OCI-M2 (cell line): ENCODE measurements around the gene TMEM255B.
"Not testable (repeated sequence)": the region's sequence is repeated elsewhere in the genome, so short reads cannot be mapped to it uniquely, and the experiment has no call there.

Experiments used
- DNase-seq: peaks from one replicate; lab custom pipeline; 2025; ENCODE audit not compliant: unreplicated experiment; lab: John Stamatoyannopoulos, UW

Gene TMEM255B

GRCh38 chr13:113748101-113748861 lies 10.7 kb upstream of the TMEM255B start:
- no peak for DNase-seq

- DNase-seq = no peak
These were observed 10.1 kb upstream of the TMEM255B start for GRCh38 chr13:113748862-113749451.

DNA sequence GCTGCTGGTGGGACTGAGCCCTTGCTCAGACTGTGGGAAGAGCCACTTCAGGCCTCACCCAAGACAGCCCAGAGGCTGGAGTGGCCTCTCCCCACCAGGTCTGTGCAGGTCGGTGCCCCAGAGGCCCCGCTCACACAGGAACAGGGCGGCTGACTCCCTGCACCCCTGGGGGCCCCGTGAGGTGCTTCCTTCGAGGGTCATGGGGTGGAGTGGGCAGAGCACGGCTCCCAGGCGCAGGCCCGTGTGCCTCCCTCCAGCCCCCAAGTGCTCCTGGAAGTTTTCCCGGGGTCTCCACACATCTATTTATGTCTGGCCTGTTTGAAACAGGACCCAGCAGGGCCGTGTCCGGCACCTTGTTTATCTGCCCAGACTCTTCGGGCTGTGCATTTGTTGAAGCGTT lies 9.5 kb upstream of the TMEM255B start:
- no peak for DNase-seq

DNA sequence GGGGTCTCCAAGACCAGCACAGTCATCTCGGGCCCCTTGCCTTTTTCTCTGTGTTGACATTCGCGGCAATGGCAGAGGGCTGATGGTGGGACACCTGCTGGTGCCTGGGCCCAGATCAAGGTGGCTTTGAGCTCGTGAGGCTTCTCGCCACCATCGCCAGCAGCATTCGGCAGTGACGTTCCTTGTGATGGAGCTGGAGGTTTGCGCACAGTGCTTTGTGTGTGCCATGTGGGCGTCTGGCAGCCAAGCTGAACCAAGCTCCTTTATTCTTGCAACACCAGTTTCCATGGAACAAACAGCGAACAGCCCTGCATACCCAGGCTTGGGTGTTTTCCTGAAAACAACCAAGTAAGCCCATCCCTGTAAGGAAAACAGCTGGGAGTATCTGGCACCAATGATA lies 9.1 kb upstream of the TMEM255B start:
- no peak for DNase-seq

DNA sequence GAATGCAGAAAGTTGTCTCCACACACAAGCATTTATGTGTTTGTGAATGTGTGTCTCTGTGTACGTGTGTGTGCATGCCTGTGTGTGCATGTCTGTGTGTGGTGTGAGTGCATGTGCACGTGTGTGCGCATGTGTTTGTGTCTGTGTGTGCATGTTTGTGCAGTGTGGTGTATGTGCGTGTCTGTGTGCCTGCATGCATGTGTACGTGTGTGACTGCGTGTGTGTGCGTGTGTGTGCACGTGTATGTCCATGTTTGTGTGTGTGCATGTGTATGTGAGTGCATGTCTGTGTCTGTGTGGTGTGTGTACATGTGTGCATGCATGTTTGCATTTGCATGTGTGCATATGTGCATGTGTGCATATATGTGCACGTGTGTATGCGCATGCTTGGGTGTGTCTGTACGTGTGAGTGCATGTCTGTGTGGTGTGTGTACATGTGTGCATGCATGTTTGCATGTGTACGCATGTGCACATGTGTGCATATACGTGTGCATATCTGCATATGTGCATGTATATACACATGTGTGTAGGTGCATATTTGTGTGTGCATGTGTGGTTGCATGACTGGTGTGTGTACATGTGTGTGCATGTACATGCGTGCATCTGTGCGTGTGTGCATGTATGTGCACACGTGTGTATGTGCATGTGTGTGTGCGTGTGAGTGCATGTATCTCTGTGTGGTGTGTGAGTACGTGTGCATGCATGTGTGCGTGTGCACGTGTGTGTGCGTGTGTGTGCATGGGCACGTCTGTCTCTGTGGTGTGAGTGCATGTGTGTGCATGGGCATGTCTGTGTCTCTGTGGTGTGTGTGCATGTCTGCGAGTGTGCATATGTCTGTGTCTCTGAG lies 8.2 kb upstream of the TMEM255B start:
- DNase-seq = no peak

GRCh38 chr13:113751491-113751890 lies 7.5 kb upstream of the TMEM255B start:
- DNase-seq = no peak

DNA sequence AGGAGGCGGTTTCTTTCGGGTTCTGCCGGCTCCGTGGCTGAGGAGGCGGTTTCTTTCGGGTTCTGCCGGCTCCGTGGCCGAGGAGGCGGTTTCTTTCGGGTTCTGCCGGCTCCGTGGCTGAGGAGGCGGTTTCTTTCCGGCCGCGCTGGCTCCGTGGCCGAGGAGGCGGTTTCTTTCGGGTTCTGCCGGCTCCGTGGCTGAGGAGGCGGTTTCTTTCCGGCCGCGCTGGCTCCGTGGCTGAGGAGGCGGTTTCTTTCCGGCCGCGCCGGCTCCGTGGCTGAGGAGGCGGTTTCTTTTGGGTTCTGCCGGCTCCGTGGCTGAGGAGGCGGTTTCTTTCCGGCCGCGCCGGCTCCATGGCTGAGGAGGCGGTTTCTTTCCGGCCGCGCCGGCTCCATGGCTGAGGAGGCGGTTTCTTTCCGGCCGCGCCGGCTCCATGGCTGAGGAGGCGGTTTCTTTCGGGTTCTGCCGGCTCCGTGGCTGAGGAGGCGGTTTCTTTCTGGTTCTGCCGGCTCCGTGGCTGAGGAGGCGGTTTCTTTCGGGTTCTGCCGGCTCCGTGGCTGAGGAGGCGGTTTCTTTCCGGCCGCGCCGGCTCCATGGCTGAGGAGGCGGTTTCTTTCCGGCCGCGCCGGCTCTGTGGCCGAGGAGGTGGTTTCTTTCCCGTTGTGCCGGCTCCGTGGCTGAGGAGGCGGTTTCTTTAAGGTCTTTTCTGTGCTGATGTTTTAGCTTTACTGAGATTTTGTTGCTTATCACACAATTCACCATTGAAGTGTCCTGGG lies 6.6 kb upstream of the TMEM255B start:
- DNase-seq = not testable (repeated sequence)

DNA sequence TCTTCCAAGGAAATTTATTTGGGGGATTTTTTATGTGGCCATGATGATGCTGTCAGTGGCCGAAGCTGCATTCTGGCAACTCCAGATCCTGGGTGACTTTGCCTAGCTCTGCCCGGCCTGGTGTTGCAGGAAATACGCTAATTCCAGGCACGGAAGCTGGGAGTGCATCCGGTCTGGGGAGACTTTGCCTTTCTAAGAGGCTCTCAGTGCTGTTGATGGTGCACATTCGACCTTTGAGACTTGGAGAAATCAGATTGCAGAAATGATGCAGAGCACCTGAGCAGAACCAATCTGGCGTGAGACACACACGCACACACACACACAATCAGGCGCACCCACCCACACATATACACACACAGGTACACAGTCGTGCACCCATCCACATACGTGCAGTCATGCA lies 5.9 kb upstream of the TMEM255B start:
- DNase-seq = no peak

DNA sequence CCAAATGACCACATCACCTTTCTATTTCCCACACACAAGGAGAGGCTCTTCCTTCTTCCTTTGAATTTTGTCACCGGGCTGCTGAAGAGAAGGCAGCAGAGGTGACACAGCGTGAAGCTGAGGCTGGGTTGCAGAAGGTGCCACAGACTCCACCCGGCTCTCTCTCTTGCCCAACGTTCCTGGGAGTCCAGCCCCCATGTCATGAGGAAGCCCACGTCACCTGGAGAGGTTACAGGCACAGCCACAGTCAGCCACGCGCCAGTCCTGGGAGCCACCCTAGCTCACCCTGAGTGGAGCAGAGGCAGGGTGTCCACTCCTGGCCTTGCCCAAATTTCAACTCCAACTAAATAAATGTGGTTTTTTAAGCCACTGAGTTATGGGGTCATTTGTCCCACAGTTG lies 4.8 kb upstream of the TMEM255B start:
- DNase-seq = no peak

DNA sequence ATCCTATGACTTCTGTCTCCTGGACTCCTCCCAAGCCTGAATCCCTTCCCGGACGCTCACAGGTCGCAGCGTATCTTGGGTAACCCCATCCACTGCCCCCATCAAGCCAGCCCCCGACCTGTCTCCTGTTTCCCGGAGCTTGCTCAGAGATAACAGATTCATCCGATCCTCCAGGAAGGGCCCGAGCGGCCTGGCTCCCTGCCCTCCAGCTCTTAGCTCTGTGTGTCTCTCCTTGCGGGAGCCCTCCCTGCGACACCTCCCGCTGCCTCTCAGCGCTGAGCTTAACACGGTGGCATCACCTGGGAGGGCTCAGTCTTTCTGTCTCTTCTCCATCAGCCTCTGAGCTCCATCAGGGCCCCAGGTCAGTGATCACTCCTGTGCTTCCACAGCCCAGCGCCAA lies 4.3 kb upstream of the TMEM255B start:
- no peak for DNase-seq

DNA sequence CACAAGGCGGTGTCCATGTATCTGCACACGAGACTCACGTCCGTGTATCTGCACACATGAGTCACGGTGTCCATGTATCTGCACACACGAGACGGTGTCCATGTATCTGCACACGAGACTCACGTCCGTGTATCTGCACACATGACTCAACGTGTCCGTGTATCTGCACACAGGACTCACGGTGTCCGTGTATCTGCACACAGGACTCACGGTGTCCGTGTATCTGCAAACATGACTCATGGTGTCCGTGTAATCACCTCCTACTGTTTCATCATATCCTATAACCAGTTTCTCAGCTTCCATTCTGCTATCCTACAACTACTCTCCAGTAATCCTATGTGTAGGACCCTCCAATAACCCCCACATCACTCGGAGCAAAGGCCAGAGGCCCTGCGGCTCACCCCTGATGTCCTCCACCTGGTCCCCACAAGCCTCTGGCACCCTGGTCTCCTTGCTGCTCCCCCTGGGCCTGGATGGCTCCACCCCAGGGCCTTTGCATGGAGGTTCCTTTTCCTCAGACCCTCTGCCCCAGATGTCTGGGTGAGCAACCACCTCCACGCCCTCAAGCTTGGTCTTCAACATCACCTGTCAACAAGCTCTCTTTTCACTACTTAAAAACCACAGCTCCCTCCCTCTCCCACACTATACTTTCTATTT lies 2.5 kb upstream of the TMEM255B start:
- no peak for DNase-seq

GRCh38 chr13:113759525-113760137 lies 605 bp downstream of the TMEM255B start:
- no peak for DNase-seq

DNA sequence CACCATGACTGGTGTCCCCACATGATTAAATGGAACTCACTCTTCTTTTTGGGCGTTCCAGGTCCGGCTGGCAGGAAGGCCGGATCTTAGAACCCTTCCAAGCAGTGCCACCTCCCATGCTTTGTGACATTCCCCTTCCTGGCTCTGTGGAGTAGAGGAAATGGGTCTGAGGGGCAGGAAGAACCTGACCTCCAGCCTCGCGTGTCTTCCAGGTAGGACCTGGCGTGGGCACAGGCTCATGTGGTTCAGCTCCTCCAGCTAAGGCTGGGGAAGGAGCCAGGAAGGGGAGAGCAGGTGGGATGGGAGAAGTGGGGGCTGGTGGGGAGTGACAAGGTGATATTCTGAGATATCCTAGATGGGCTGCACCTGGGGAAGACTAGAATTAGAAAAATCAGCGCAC lies 2.1 kb downstream of the TMEM255B start:
- no peak for DNase-seq

GRCh38 chr13:113762075-113762474 lies 3.0 kb downstream of the TMEM255B start:
- no peak for DNase-seq

GRCh38 chr13:113762538-113762937 lies 3.5 kb downstream of the TMEM255B start:
- DNase-seq = no peak

DNA sequence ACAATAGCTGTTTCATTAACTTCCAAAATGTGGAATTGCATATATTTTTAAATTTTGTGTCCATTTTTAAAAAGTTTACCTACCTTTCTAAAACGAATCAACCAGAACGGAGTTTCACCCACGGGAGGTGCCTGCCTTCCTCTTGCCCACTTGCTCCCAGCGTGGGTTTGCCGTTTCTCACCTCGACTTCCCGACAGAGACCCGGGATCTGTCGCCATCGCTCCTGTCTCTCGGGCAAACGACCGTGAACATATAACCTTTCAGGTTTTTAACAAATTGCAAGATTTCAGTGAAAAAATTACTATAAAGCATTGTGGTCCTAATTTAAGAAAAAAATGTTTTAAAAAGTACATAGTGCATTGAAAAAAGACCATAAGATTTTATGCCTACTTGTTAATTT lies 4.2 kb downstream of the TMEM255B start:
- no peak for DNase-seq

DNA sequence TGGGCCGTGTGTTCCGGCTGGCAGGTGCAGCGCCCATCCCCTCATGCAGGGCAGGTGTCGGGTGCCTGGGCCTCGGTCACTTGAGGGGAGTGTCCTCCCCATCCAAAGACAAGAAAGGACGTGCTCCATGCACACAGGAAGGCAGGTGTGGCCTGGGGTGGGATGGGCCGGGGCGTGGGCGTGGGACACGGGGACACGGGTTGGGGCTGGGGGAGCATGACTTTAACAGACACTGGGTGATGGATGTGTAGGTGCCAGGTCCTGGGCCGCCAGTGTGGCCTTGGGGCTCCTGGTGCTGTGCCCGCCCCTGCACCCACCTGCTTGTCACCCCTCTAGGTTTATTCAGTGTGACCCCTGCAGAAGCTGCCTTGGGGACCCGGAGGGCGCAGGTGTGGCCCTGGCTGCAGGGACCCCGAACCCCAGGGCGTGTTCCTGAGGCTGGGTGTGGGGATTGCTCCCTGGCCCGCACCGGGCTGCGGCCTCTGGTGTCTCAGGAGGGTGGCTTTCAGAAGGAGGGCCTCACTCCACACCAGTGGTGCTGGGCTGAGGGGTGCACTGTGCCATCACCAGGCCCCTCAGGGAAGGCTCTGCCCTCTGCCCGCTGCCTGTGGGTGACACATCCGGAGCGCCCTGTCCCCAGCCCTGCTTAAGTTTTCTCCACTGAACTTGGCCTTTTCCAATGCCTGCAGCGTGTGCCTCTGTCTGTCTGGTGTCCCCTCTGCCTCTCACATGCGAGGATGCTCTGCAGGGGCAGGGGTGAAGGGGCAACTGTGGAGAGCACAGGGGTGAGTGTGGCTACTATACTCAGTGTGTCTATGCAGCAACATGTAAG lies 5.2 kb downstream of the TMEM255B start:
- no peak for DNase-seq

DNA sequence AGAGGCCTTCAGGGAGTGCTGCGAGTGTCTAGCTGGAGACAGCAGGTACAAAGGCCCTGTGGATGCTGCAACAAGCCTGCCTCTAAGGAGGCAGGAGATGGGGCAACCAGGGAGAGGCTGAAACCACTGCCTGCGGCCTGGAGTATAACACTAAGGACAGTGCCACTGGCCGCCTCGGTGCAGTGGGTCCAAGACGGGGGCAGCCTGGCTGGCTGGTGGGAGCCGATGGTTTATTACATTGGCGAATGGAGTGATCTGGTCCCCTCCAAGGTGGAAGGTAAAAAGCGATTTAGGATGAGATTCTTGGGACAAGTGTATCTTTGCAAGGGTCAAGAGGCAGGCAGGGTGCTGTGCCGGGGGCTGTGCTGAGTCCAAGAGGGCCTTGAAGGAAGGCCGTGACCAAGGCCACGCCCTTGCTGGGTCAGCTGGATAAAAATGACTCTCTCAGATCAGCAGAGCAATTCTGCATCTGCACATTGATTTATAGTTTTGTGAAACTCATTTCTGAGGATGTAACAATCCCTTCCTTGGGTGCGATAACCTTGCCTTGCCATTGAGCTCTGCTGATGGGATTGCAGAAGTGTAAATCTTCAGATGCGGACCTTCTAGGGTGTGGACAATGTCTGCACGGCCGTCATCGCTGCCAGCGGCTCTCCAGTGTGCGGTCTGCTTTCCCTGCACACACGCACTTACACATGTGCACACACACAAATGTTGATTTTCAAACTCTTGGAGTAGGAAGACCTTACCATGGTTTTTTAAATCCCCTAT lies 6.0 kb downstream of the TMEM255B start:
- no peak for DNase-seq

- DNase-seq = no peak
These were observed 6.5 kb downstream of the TMEM255B start for GRCh38 chr13:113765564-113765910.
